GM12865 (cell line): ENCODE results near the gene C1orf74.
A peak's percentile ranks its signal among the peaks of the same experiment; 100 is the strongest.

Experiments used
- DNase-seq: peaks from one replicate; pipeline ENCODE4 v3.0.0; 2010; ENCODE audit warnings: low read depth
- H3K4me3 ChIP-seq: 2 replicates; pipeline ENCODE4 v1.5.1; 2011; ENCODE audit warnings: mild to moderate bottlenecking, low read depth, low read length, control low read depth
- TF ChIP-seq, protein P1 (sequence below): IDR thresholded peaks from 2 replicates; pipeline ENCODE4 v1.5.1; 2011; ENCODE audit warnings: low read length, control low read depth, low read depth, inconsistent platforms; ENCODE audit not compliant: insufficient read depth; ENCODE audit errors: missing control alignments

Gene C1orf74

DNA sequence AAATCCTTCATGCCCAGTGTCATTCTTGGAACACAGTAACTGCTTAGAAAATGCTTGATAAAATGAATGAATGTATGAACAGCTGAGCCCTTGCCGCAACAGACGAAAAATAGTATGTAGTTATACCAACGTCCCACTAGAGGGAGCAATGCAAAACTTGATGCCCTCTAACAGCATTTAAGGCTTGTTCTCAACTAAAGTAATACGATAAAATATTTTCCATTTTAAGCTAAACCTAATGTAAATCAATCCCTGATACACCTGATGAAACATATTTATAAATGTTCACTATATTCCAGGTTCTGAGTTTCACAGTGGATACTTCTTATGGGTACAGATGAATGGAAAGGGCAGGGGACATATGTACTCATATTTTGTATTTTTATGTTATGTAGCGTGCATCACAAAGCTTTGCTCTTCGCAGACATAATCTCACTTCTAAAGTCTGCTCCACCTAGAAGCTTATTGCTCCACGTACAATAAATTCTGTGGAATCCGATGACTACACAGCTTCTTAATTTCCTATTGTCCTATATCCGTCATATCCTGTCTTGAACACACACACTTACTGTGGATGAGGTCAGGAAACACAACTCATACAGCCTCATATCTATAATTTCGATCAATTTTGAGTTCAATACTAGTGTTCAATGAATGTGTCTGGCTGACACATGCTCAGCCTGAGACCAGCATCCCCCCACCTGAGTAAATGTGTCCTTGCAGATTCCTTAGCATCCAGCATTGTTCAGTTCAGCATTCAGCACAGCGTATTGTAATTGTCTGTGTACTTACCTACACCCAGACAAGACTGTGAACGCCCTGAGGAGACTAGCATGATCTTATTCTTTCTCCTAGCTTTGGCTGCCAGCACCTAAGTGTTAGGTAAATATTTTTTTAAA, 39.0 kb upstream of the C1orf74 start:
- no peak overlapping the region for H3K4me3 ChIP-seq
- TF ChIP-seq, protein P1, sequence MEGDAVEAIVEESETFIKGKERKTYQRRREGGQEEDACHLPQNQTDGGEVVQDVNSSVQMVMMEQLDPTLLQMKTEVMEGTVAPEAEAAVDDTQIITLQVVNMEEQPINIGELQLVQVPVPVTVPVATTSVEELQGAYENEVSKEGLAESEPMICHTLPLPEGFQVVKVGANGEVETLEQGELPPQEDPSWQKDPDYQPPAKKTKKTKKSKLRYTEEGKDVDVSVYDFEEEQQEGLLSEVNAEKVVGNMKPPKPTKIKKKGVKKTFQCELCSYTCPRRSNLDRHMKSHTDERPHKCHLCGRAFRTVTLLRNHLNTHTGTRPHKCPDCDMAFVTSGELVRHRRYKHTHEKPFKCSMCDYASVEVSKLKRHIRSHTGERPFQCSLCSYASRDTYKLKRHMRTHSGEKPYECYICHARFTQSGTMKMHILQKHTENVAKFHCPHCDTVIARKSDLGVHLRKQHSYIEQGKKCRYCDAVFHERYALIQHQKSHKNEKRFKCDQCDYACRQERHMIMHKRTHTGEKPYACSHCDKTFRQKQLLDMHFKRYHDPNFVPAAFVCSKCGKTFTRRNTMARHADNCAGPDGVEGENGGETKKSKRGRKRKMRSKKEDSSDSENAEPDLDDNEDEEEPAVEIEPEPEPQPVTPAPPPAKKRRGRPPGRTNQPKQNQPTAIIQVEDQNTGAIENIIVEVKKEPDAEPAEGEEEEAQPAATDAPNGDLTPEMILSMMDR: peak; percentile 70
- peak; percentile 60 for DNase-seq

DNA sequence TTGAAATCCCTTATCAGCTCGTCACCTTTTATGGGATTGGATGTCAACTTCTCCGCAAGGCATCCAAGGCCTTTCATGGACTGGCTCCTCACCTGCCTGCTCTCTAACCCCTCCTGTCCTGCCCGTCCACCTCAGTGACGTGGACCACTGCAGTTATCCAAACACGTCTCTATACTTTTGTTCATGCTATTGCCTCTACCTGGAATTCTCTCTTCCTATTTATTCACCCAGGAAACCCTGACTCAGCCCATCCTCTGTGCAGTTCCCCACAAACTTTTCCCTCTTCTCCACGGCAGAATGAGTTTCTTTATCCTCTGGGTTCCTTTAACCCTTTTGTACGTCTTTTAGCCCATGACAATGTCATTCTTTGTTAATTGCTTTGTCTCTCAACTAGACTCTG, 38.3 kb upstream of the C1orf74 start:
- no peak overlapping the region for H3K4me3 ChIP-seq
- TF ChIP-seq, protein P1: no peak
- DNase-seq: no peak

DNA sequence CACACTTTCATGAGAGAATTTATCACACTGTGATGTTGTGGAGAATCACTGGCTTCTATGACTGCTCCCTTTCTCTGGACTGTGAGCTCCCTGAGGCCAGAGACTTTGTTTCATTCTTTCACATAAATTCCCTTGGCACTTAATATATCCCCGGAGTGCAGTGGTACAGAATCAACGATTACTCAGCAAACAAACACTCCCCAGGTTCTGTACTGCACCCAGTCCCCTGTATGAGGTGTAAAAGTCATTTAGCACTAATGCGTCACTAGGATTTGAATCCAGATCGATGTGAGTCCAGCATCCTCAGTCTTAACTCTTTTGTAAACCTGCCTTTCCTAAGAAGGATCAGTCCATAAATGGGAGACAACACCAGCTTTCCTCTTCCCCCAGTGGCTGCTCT, 36.6 kb upstream of the C1orf74 start:
- DNase-seq: no peak
- TF ChIP-seq, protein P1: no peak
- no peak overlapping the region for H3K4me3 ChIP-seq

DNA sequence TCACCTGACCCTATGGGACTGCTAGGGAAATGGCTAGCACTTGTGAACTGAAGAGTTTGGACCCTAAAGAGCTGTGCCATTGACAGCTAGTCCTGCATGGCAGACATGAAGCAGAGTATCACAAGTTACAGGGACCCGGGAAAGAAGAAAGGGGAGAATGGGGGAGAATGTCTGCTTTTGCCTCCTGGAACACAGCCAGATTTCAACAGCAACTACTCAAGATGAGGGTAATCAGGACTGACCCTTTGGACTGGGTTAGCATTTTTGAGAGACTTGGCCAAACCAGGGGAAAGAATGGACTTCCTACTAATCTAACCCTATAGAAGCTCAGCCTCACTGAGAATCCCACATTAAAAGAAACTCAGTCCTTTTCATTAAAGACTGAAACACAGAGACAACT, 34.7 kb upstream of the C1orf74 start:
- DNase-seq: no peak
- no peak overlapping the region for H3K4me3 ChIP-seq
- TF ChIP-seq, protein P1: no peak

DNA sequence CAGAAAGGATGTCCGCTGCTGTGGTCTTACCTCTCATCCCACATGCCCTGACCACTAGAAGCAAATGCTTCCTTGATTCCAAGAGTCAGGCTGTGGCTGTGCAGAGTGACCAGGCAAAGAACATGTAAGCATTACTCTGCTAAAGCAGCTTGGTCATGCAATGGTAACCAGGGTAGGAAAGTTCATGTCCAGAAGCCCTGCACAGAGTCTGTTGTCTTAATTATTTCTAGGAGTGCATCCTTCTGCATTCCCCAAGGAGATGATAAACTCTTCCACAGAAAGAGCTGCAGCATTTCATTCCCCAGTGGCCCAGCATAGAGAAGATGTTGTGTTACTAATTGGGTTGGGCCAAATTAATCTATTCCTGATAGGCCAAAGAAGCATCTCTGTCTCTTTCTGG, 33.3 kb upstream of the C1orf74 start:
- TF ChIP-seq, protein P1: no peak
- DNase-seq: no peak
- no peak overlapping the region for H3K4me3 ChIP-seq

DNA sequence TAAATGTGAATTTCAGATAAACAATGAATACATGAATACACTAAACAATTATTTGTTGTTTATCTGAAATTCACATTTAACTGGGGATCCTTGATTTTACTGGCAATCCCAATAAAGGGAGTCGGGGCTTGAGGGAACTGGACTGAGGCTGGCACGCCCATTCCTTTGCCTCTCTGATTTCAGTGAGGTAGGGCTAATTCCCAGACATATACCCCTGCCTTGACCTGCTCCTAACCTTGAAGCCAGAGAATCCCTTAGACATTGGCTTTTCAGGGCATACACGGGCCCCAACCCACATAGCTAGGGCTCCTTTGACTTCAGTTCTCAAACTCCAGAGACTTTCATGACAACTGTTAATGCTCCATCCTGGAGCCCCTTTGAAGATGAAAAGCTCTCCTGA, 32.6 kb upstream of the C1orf74 start:
- TF ChIP-seq, protein P1: no peak
- H3K4me3 ChIP-seq: no peak overlapping the region

More for the DNA sequence above, 32.6 kb upstream of the C1orf74 start:
- no peak for DNase-seq
